ENCODE results near the gene NCDN.
"Not testable (repeated sequence)": the region's sequence is repeated elsewhere in the genome, so short reads cannot be mapped to it uniquely, and the experiment has no call there.

NCDN gene

DNA sequence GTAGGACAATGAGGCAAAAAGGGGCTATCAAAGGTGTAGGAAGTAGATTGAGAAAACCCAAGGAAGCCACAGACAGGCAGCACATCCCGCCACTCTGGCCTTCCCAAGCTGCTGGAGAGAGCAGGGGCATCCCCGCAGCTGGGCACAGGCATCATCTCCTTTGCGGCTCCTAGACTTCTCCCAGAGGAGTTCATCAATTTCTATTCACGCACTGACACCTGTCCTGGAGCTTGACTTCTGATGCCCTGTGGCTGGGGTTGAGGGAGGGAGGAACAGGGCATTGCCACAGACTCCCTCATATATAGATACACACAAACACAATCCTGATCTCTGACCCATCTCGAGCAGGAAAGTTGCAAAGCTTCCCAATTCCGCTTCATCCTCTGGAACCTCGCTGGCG, 13.7 kb downstream of the NCDN start:
- no peak for DNase-seq

DNA sequence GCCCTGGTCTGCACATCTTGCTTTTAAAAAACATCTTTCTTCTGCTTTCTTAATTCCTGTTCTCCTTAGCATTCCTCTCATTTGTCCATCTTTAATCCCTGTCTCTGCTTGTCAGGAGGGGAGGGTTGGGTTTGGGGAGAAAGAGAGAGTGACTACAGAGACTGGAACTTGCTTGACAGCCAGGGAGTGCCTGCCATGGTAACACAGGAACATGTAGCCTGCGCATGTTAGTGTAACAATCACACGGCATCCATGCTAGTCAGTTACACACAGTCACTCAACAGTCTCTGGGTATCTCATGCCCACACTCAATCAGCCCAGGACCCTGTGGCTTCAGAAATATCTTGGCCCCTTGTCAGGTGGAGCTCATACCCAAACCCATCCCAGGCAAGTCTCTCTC, 14.7 kb downstream of the NCDN start:
- DNase-seq = no peak

DNA sequence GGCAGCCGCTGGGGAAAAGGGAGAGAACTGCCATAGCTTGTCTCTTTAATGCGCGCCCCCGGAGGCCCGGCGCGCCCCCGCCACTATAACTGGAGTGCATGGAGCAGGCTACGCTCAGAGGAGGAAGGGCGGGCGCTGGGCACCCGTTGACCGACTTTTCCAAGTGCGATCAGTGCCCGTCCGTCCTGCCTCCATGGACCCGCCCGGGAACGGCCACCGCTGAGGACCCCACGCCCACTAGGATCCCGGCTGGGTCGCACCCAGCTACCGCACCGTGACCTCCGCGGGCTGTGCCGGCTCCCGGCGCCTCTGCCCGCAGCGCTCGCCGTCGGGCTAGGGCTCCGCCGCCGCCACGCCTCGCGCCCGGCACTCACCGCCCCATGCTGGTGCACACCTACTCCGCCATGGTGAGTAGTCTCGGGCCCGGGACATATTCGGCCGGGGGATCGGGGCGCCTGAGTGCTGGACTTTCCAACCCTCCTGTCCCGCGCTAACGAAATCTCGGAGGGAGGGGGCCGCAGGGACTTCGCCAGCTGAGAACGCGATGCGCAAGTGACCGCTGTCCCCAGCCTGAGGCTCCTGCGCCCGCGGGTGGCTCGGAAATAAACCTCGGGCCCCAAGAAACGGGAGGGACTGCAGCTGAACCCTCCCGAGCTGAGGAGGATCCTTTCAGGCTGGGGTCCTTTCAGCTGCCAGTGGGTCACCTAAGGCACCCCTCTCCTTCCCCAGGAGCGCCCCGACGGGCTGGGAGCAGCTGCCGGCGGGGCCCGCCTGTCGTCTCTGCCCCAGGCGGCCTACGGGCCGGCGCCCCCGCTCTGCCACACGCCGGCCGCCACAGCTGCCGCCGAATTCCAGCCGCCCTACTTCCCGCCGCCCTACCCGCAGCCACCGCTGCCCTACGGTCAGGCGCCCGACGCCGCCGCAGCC, 15.9 kb downstream of the NCDN start, which contains the start of gene TFAP2E:
Gene TFAP2E, plus strand, starts transcription at position 117 of the 927 bp plus-strand sequence. Its CDS starts 264 bp downstream, at position 381.
- DNase-seq = peak; percentile 55

DNA sequence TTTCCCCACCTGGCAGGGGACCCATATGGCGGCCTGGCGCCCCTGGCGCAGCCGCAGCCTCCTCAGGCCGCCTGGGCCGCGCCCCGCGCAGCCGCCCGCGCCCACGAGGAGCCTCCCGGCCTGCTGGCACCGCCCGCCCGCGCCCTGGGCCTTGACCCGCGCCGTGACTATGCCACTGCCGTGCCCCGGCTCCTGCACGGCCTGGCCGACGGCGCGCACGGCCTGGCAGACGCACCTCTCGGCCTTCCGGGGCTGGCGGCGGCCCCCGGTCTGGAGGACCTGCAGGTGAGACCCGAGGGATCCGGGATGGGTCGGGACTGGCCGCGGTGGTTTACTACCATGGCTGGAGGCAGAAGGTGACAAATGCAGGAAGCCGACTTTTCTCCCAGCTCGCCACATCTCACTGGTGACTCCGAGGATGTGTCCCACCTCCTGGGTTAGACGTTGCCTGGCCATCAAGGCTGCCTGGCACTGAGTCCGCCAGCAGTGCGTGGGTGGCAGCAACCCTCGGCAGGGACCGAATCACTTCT, 16.6 kb downstream of the NCDN start:
- DNase-seq = no peak

DNA sequence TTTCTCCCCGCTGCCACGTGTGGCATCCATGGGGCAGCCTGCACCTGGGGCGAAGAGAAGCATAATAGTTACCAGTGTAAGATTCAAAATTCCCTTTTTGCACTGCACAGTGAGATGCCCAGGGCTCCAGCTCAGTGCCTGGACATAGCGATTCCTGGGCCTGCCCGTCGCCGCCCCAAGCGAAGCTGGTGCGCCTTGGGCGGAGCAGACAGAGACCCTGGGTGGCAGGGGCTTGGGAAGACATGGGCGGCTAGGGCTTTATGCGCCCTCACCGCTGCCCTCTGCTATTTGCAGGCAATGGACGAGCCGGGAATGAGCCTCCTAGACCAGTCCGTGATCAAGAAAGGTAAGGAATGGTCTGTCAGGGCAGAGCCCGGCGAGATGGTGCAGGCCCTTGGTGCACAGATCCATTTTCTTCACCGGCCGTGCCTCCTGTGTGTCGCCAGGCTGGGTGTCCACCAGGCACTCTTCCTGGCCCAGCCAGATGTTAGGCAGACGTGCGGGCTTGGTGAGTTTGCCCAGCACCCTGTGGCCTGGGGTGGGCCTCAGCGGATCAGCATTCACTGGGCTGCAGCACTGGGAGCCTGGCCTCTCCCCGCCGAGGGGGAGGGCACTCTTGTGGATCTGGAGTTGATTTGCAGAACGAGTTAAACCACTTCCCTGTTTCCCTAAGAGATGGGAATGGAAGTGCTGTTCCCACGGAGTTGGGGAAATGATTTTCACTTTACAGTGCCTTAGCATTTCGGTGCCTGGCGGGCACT, 17.2 kb downstream of the NCDN start:
- no peak for DNase-seq

DNA sequence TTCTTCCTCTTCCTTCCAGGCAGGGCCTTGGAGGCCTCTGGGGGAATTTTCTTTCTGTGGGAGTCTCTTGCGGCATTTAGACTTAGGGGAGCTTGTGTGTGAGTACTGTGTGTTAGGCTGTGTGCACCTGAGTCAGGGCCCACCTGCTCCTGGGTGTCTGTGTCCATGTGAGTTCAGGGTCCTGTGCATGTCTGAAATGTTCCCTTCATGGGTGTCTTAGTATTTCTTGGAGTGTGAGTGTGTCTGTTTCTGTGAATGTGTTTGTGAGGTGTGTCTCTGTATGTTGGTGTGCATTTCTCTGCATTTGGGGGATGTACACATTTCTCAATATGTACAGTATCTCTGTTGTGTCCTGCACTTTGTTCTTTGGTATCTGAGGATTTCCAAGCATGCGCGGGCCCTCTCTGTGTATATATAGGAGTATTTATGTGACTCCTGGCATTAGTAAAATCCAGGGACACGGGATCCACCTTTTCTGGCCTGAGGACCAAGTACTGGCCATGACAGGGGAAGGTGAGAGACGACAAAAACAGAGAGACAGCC, 17.9 kb downstream of the NCDN start:
- DNase-seq = no peak

DNA sequence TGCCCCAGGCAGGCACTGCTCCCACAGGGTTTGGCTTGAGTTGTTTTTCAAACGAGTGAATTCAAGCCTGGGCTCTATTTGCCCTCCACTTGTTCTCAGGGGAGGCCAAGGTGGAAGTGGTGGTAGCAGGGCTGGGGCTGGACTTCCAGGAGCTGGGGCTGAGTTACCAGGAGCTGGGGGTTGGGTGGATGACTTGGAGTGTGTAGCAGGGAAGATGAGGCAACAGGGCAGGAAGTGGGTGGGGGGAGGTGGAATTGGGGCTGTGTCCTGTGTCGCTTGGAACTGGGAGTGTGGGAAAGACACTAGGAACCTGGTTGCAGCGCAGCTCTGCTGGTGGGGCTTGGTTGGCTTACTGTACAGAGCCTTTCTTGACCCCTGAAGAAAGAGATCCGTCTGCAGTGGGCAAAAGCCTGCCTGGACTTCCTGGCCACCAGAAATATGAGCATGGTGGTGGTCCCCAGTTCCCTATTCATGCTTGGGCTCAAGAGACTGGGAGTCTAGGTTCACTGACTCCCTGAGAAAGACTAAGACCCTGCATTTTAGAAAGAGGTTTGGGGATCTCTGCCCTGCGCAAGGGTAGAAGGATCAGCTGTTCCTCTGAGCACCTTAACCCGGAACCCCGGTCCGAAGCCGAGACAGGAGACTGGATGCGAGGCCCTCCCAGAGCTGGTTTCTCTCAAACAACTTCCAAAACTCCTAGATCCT, 18.6 kb downstream of the NCDN start:
- no peak for DNase-seq

DNA sequence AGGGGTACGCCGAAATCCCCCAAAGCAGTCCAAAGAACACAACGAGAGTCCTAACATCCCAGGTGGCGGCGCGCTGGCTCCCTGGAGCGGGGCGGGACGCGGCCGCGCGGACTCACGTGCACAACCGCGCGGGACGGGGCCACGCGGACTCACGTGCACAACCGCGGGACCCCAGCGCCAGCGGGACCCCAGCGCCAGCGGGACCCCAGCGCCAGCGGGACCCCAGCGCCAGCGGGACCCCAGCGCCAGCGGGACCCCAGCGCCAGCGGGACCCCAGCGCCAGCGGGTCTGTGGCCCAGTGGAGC, 19.1 kb downstream of the NCDN start:
- not testable (repeated sequence) for DNase-seq

DNA sequence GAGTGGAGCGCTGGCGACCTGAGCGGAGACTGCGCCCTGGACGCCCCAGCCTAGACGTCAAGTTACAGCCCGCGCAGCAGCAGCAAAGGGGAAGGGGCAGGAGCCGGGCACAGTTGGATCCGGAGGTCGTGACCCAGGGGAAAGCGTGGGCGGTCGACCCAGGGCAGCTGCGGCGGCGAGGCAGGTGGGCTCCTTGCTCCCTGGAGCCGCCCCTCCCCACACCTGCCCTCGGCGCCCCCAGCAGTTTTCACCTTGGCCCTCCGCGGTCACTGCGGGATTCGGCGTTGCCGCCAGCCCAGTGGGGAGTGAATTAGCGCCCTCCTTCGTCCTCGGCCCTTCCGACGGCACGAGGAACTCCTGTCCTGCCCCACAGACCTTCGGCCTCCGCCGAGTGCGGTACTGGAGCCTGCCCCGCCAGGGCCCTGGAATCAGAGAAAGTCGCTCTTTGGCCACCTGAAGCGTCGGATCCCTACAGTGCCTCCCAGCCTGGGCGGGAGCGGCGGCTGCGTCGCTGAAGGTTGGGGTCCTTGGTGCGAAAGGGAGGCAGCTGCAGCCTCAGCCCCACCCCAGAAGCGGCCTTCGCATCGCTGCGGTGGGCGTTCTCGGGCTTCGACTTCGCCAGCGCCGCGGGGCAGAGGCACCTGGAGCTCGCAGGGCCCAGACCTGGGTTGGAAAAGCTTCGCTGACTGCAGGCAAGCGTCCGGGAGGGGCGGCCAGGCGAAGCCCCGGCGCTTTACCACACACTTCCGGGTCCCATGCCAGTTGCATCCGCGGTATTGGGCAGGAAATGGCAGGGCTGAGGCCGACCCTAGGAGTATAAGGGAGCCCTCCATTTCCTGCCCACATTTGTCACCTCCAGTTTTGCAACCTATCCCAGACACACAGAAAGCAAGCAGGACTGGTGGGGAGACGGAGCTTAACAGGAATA, 19.7 kb downstream of the NCDN start:
- no peak for DNase-seq

DNA sequence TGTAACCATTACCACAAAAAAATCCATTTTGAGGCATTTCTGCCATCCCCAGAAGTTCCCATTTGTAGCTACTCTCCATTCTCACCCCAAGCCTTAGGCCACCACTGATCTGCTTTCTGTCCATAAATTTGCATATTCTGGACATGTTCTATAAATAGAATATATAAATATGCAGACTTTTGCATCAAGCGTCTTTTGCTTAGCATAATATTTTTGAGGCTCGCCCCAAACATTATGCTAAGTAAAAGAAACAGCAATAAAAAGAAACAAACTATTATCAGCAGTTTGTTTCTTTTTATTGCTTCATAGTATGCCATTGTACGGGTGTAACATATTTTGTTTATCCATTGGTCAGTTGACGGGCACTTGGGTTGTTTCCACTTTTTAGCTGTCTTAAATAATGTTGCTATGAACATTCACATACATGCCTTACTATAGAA, 23.4 kb downstream of the NCDN start:
- no peak for DNase-seq

DNA sequence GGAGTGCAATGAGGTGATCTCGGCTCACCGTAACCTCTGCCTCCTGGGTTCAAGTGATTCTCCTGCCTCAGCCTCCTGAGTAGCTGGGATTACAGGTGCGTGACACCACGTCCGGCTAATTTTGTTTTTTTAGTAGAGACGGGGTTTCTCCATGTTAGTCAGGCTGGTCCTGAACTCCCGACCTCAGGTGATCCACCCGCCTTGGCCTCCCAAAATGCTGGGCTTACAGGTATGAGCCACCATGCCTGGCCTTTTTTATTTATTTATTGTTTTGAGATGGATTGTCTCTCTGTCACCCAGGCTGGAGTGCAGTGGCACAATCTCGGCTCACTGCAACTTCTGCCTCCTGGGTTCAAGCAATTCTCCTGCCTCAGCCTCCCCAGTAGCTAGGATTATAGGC, 24.0 kb downstream of the NCDN start:
- not testable (repeated sequence) for DNase-seq

DNA sequence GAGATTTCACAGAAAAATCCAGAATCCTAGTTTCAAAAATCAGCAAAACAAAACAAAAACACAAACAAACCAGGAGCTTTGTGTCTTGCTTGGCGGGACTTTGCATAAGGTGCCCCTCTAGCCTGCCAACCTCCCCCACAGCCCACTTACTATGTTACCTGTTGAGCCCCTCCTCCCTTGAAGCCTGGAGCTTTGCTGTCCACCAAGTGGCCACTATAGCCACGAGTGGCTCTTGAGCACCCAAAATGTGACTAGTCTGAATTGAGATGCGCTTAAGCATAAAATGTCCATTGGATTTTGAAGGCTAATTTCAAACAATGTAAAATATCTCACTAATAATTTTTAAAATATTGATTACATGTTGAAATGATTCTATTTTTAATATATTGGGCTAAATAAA, 27.7 kb downstream of the NCDN start:
- no peak for DNase-seq

DNA sequence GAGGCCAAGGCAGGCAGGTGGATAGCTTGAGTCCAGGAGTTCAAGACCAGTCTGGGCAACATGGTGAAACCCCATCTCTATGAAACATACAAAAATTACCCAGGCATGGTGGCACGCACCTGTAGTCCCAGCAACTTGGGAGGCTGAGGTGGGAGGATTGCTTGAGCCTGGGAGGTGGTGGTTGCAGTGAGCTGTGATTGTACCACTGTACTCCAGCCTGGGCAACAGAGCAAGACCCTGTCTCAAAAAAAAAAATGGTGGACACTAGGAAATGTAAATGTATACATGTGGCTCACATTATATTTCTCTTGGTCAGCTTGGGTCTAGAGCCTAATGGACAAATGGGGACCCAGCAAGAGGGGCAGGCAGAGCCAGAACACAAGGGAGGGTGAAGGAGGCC, 28.2 kb downstream of the NCDN start:
- not testable (repeated sequence) for DNase-seq

DNA sequence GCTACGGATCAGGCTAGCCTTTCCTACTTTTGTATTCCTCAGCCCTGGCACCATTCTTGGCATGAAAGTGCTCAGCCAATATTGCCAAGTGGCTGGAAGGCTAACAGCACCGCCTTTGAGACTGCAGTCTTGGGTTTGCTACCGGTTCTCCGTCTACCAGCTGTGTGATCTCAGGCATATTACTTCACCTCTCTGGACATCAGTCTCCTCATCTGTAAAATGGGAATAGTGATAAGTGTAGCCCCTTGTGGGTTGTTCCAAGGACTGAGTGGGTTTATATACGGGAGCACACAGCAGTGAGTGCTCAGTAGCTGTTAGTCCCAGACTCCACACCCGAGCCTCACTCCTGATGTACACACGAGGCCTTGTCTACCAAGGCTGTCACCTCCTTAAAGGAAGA, 29.2 kb downstream of the NCDN start:
- no peak for DNase-seq

DNA sequence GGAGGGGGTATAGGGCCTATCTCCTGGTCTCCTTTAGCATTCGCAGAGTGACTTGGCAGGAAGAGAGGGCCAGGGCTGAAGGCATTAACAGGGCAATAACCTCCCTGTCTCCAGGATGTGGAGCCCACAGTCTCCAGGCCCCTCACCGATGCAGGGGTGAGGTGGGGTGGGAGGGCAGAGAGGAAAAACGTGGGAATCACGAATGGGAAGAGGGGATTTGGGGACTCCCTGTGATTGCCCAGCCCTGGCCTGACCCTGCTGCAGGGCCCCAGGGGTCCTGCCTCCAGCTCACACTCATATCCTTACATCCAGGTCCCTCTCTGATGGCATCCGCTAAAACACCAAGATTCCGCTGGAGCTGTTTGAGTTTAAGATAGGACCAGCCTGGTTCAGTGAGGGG, 30.1 kb downstream of the NCDN start:
- DNase-seq = no peak

DNA sequence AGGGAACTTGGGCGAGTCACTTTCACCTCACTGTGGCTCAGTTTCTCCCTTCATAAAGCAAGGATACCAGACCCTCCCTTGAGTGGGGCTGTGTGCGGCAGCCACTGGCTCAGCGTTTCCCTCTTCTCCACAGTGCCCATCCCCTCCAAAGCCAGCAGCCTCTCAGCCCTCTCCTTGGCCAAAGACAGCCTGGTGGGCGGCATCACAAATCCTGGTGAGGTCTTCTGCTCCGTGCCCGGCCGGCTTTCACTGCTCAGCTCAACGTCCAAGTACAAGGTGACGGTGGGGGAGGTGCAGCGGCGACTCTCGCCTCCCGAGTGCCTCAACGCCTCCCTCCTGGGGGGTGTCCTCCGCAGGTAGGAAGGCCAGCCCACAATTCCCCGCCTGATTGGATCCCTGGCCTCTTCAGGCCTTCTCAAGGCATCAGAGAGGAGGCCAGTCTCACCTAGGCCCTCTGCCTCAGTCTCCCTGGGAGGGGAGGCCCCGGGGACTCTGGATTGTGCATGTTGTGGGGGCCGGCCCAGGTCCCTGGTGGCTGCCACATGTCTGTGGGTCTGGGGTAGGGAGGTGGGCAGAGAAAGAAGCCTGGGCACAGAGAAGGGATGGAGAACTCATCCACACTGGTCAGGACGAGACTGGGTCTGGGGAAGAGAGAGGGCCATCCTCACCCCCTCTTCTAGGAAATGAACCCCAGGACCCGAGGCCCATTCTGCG, 30.8 kb downstream of the NCDN start:
- DNase-seq = no peak

DNA sequence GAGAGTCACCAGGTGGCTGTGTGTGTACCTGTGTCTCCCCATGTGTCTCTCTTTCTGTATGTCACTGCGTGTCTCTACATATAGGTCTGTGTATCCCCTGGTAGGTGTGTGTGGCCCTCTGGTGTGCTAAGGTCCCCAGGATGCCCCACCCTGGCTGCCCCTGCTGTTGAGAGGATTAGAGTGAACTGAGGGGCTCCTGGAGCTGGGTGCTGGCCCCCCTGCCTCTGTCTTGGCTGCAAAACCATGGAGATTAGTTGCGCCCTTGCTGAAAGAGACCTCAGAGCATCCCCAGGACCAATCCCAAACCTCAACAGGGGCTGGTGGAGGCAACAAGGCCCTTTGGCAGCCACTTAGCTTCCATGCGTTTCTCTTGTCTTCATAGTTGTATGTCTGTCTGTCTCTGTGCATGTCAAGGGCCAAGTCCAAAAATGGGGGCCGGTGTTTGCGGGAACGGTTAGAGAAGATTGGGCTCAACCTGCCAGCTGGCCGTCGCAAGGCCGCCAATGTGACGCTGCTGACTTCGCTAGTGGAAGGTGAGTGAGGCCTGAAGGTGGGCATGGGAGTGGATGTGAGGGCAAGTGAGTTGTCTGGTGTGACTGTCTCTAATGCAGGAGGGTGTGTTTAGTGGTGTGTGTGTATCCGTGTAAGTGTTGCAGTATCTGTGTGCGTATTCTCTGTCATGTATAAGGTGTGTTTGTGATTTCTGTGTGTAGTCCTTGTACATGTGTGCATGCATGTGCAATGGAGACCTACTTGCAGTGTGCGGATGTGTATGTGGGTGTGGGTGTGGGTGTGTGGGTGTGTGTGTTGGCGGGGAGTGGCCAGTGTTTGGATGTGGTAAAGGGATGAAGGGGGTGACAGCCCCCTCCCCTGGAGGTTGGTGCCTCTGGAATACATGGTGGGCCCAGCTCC, 32.2 kb downstream of the NCDN start:
- DNase-seq = no peak

DNA sequence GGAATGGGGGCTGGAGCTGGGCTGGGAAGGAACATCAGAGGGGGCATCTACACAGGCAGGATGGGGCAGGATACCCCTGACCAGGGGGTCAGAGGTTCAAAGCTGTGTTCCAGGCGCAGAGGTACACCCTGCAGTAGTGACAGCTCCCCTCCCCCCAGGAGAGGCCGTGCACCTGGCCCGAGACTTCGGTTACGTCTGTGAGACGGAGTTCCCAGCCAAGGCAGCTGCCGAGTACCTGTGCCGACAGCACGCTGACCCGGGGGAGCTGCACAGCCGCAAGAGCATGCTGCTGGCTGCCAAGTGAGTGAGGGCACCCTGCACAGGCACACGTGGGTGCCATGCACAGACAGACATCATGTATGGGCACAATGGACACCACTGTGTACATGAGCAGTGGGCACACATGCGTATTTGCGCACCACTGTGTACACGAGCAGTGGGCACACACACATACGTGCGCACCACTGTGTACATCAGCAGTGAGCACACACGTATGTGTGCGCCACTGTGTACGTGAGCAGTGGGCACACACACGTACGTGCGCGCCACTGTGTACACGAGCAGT, 33.0 kb downstream of the NCDN start:
- no peak for DNase-seq

DNA sequence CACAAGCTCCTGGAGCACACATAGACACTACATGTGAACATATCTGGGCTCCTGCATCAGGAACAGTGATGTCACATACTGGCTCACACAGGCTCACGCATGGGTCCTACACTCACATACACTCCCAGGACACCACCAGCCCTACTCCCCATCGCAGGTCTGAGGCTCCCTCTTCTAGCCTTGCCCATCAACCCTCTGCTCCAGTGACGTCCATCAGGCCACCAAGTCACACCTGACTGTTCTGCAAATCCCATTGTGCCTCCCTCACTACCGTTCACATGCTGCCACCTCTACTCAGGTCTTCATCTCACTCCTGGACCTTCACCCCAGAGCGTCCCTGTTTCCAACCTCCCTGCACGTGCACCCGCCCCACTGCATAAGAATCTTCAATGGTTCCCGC, 33.6 kb downstream of the NCDN start:
- DNase-seq = no peak
